HT1080 (cell line): ENCODE measurements around the gene ALG12. TPM values are rescaled to one million over a fixed set of nuclear protein-coding genes. Genes with fewer than 3 reads are reported as not detected.

Source experiments
- DNase-seq: peaks from one replicate; pipeline ENCODE4 v3.0.0-alpha.2; 2015; ENCODE audit warnings: low read depth
- total RNA-seq: library from RNA; depleted of rRNA; stranded (reverse); fragments of >200 nt; shearing (Covaris generic); gene quantifications from 2 replicates; pipeline ENCODE4 v1.2.3, GENCODE V29; 2014

Gene ALG12
- total RNA-seq, 1 experiment from 2014 or later: 21.7 TPM

GRCh38 chr22:49913026-49913425 lies 5.2 kb downstream of the ALG12 start:
- DNase-seq: no peak

- no peak for DNase-seq
Observed at GRCh38 chr22:49911881-49912625, 6.2 kb downstream of the ALG12 start.

- DNase-seq: no peak
Observed at GRCh38 chr22:49910229-49911155, 7.7 kb downstream of the ALG12 start.

- DNase-seq: no peak
Observed at GRCh38 chr22:49909476-49910205, 8.6 kb downstream of the ALG12 start.

- DNase-seq: no peak
Observed at GRCh38 chr22:49907807-49908206, 10.4 kb downstream of the ALG12 start.

- no peak for DNase-seq
Observed at GRCh38 chr22:49906799-49907290, 11.4 kb downstream of the ALG12 start.

- DNase-seq: no peak
Observed at GRCh38 chr22:49906071-49906798, 12.0 kb downstream of the ALG12 start.

GRCh38 chr22:49905465-49905864 lies 12.8 kb downstream of the ALG12 start:
- no peak for DNase-seq

- DNase-seq: no peak
Observed at GRCh38 chr22:49904040-49904369, 14.2 kb downstream of the ALG12 start.

- DNase-seq: no peak
Observed at GRCh38 chr22:49903322-49904039, 14.8 kb downstream of the ALG12 start.

GRCh38 chr22:49901457-49901856 lies 16.8 kb downstream of the ALG12 start:
- DNase-seq: no peak

- DNase-seq: no peak
Observed at GRCh38 chr22:49900441-49901230, 17.6 kb downstream of the ALG12 start.

GRCh38 chr22:49899530-49899929 lies 18.7 kb downstream of the ALG12 start:
- DNase-seq: no peak

- no peak for DNase-seq
Observed at GRCh38 chr22:49897015-49897684, 21.1 kb downstream of the ALG12 start.

- DNase-seq: no peak
Observed at GRCh38 chr22:49896201-49896600, 22.0 kb downstream of the ALG12 start.

GRCh38 chr22:49894322-49895054 lies 23.8 kb downstream of the ALG12 start:
- DNase-seq: no peak

GRCh38 chr22:49893025-49893424 lies 25.2 kb downstream of the ALG12 start:
- DNase-seq: no peak

GRCh38 chr22:49892226-49892899 lies 25.9 kb downstream of the ALG12 start:
- no peak for DNase-seq
